Measurements from ENCODE around the gene LYRM1. TPM values are rescaled to one million over a fixed set of nuclear protein-coding genes. Genes with fewer than 3 reads are reported as not detected.
"Not testable (repeated sequence)": the region's sequence is repeated elsewhere in the genome, so short reads cannot be mapped to it uniquely, and the experiment has no call there.

LYRM1 gene
- total RNA-seq, 1 donor from 2014 or later, result 30.5 TPM

DNA sequence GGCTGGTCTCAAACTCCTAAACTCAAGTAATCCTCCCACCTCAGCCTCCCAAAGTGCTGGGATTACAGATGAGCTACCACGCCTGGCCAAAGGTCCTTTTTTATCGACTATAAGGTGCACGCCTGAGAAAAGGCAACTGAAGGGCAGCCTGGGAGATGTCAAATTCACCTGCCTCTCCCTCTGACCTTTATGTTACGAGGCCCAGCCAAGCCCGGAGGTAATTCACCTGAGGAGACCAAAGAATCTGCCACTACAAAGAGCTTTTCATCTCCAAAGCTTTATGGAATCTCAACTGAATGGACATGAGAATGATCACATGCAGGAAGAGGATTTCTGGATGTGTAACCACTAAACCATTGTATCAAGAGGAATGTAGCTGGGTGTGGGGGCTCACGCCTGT lies 37.2 kb downstream of the LYRM1 start:
- Mint-ChIP-seq H3K9me3 (no peaks in the 10 kb centered on the region), H3K4me1 (ENCODE audit: low read depth) (peaks cover 39% of the 10 kb centered on the region), H3K36me3 (ENCODE audit: low read depth) (no peaks in the 10 kb centered on the region), H3K27me3 (ENCODE audit: low read depth) (no peaks in the 10 kb centered on the region), H3K27ac (no peak overlapping the region), H3K4me3 (ENCODE audit: low read depth) (no peak overlapping the region)
- intact Hi-C loops (cut with micrococcal nuclease), result loop anchor here (2.0 kb wide), 2 partner anchors 53 to 63 kb away; no protein-coding TSS in a partner anchor
- DNase-seq (ENCODE audit: low spot score), result no peak

GRCh38 chr16:20938426-20938825 lies 37.9 kb downstream of the LYRM1 start:
- no peak overlapping the region for H3K4me3 Mint-ChIP-seq (ENCODE audit: low read depth)
- intact Hi-C loops (cut with micrococcal nuclease), result loop anchor here (2.0 kb wide), 2 partner anchors 54 to 64 kb away; no protein-coding TSS in a partner anchor
- H3K36me3 Mint-ChIP-seq (ENCODE audit: low read depth), result no peaks in the 10 kb centered on the region
- H3K27ac Mint-ChIP-seq, result peak overlapping the region; percentile 82
- no peaks in the 10 kb centered on the region for H3K9me3 Mint-ChIP-seq
- peaks cover 42% of the 10 kb centered on the region for H3K4me1 Mint-ChIP-seq (ENCODE audit: low read depth)
- DNase-seq (ENCODE audit: low spot score), result no peak
- no peaks in the 10 kb centered on the region for H3K27me3 Mint-ChIP-seq (ENCODE audit: low read depth)

DNA sequence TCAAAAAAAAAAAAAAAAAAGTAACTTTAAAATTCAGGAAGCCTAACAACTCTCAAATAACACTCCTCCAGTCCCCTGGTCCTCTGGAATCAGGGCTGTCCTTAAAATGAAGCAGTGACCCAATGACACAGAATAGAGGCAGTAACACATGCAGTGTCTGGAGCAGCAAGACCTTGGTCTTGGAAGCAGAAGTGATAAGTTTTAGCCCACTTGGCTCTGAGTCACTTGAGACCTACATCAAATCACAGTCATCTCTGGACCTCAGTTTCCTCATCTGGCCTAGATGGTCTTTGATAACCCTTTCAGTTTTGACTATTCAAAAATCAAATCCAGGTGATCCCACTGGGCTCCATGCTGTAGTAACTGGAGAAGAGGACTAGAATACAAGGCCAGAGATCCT lies 39.0 kb downstream of the LYRM1 start:
- H3K27ac Mint-ChIP-seq, result peak overlapping the region; percentile 38
- no peak overlapping the region for H3K4me3 Mint-ChIP-seq (ENCODE audit: low read depth)
- no peak for DNase-seq (ENCODE audit: low spot score)
- no peaks in the 10 kb centered on the region for H3K9me3 Mint-ChIP-seq
- H3K4me1 Mint-ChIP-seq (ENCODE audit: low read depth), result peaks cover 54% of the 10 kb centered on the region
- intact Hi-C loops (cut with micrococcal nuclease), result loop anchor here (1.0 to 2.0 kb wide), 3 partner anchors 28 to 65 kb away; no protein-coding TSS in a partner anchor
- H3K27me3 Mint-ChIP-seq (ENCODE audit: low read depth), result no peaks in the 10 kb centered on the region
- H3K36me3 Mint-ChIP-seq (ENCODE audit: low read depth), result no peaks in the 10 kb centered on the region

DNA sequence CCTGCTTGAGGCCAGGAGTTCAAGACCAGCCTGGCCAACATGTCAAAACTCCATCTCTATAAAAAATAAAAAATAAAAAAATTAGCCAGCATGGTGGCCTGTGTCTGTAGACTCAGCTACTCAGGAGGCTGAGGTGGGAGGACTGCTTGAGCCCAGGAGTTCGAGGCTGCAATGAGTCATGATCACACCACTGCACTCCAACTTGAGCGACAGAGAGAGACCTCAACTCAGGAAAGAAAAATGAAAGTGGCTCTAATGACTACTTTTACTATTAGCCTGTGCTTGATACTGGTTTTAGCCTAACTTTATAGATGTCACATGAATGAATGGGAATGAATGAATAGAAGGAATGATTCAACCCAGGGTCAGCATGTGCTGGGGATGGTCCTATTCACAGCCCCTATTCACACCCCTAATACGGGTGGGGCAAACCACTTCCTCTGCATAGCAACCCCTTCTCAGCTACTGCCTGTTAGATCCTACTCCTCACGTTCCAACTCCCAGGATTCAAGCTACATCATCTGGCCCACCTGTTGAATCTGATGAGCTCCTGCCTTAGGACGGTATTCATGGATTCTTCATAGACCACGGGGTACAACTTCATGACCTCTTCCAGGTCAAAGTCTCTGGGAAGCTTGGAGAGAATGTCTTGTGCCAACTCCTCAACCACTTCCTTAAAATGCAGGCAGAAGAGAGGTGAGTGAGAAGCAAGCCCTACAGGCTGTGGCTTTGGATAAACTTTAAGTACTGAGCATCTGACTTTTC lies 40.5 kb downstream of the LYRM1 start:
- H3K27ac Mint-ChIP-seq, result peak overlapping the region; percentile 75
- DNase-seq (ENCODE audit: low spot score), result no peak
- H3K9me3 Mint-ChIP-seq, result no peaks in the 10 kb centered on the region
- H3K36me3 Mint-ChIP-seq (ENCODE audit: low read depth), result no peaks in the 10 kb centered on the region
- H3K4me1 Mint-ChIP-seq (ENCODE audit: low read depth), result peaks cover 65% of the 10 kb centered on the region
- no peaks in the 10 kb centered on the region for H3K27me3 Mint-ChIP-seq (ENCODE audit: low read depth)
- no peak overlapping the region for H3K4me3 Mint-ChIP-seq (ENCODE audit: low read depth)
- intact Hi-C loops (cut with micrococcal nuclease), result no loop called here

DNA sequence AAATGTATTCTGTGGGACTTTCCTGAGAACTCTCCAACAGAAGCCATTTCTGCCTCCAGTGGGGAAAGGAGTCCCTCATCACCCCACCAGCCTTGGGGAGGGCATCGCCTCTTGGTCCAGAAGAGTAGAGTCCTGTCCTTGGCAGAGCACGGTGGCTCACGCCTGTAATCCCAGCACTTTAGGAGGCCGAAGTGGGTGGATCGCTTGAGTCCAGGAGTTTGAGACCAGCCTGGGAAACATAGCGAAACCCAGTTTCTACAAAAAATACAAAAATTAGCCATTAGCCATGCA lies 41.0 kb downstream of the LYRM1 start:
- Mint-ChIP-seq H3K4me1 (ENCODE audit: low read depth) (peaks cover 66% of the 10 kb centered on the region), H3K27ac (peak overlapping the region; percentile 75), H3K9me3 (no peaks in the 10 kb centered on the region), H3K4me3 (ENCODE audit: low read depth) (no peak overlapping the region), H3K36me3 (ENCODE audit: low read depth) (no peaks in the 10 kb centered on the region), H3K27me3 (ENCODE audit: low read depth) (no peaks in the 10 kb centered on the region)
- intact Hi-C loops (cut with micrococcal nuclease), result no loop called here
- no peak for DNase-seq (ENCODE audit: low spot score)

GRCh38 chr16:20942256-20942655 lies 41.7 kb downstream of the LYRM1 start:
- intact Hi-C loops (cut with micrococcal nuclease), result no loop called here
- H3K4me1 Mint-ChIP-seq (ENCODE audit: low read depth), result peaks cover 66% of the 10 kb centered on the region
- H3K27me3 Mint-ChIP-seq (ENCODE audit: low read depth), result no peaks in the 10 kb centered on the region
- H3K4me3 Mint-ChIP-seq (ENCODE audit: low read depth), result no peak overlapping the region
- no peak overlapping the region for H3K27ac Mint-ChIP-seq
- H3K9me3 Mint-ChIP-seq, result no peaks in the 10 kb centered on the region
- H3K36me3 Mint-ChIP-seq (ENCODE audit: low read depth), result no peaks in the 10 kb centered on the region
- no peak for DNase-seq (ENCODE audit: low spot score)

DNA sequence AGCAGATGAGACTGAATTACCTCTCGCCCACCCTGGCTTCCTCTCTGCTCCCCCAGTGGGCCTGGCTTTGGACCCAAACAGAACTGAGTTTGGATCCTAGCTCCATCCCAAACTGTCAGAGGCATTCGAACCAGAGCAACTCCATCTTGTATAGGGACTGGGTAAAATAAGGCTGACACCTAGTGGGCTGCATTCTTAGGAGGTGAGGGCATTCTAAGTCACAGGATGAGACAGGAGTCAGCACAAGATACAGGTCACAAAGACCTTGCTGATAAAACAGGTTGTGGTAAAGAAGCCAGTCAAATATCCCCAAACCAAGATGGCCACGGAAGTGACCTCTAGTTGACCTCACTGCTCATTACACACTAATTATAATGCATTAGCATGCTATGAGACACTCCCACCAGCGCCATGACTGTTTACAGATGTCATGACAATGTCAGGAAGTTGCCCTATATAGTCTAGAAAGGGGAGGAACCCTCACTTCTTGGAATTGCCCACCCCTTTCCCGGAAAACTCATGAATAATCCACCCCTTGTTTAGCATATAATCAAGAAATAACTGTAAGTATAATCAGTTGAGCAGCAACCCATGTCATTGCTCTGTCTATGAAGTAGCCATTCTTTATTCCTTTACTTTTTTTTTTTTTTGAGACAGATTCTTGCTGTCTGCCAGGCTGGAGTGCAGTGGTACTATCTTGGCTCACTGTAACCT lies 44.4 kb downstream of the LYRM1 start:
- Mint-ChIP-seq H3K9me3 (no peaks in the 10 kb centered on the region), H3K27ac (peak overlapping the region; percentile 83), H3K36me3 (ENCODE audit: low read depth) (no peaks in the 10 kb centered on the region), H3K4me1 (ENCODE audit: low read depth) (peaks cover 51% of the 10 kb centered on the region), H3K4me3 (ENCODE audit: low read depth) (no peak overlapping the region), H3K27me3 (ENCODE audit: low read depth) (peaks cover 4% of the 10 kb centered on the region)
- DNase-seq (ENCODE audit: low spot score), result peak; percentile 69
- intact Hi-C loops (cut with micrococcal nuclease), result loop anchor here (1.0 to 2.0 kb wide), 3 partner anchors 34 to 94 kb away; partner anchors contain the start of genes DCUN1D3 and LYRM1

DNA sequence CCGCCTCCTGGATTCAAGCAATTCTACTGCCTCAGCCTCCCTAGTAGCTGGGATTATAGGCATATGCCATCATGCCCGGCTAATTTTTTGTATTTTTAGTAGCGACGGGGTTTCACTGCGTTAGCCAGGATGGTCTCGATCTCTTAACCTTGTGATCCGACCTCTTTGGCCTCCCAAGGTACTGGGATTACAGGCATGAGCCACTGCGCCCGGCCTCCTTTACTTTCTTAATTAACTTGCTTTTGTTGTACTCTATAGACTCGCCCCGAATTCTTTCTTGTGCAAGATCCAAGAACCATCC lies 45.0 kb downstream of the LYRM1 start:
- not testable (repeated sequence) for H3K4me3 Mint-ChIP-seq (ENCODE audit: low read depth); H3K36me3 Mint-ChIP-seq (ENCODE audit: low read depth); H3K9me3 Mint-ChIP-seq; H3K27me3 Mint-ChIP-seq (ENCODE audit: low read depth); DNase-seq (ENCODE audit: low spot score)
- Mint-ChIP-seq H3K27ac (peak overlapping the region; percentile 51), H3K4me1 (ENCODE audit: low read depth) (peaks cover 49% of the 10 kb centered on the region)
- intact Hi-C loops (cut with micrococcal nuclease), result loop anchor here (1.0 to 2.0 kb wide), 3 partner anchors 34 to 95 kb away; partner anchors contain the start of genes DCUN1D3 and LYRM1

DNA sequence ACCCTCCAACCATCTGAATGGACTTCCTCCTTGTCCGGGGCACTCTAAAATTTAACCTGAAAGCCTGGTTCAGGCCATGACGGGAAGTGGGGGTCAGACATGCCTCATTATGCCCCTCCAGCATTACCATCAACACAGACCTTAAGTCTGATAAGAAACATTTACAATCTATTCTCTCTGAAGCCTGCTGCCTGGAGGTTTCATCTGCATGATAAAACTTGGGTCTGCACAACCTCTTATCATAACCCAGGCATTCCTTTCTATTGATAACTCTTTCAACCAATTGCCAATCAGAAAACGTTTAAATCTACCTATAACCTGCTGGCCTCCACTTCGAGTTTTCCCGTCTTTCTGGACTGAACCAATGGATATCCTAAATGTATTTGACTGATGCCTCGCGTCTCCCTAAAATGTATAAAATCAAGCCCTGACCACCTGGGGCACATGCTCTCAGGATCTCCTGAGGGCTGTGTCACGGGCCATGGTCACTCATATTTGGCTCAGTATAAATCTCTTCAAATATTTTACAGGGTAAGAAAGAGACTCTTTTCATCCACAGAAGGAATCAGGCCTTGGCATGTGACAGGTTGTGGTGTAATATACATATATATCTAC lies 45.6 kb downstream of the LYRM1 start:
- H3K4me1 Mint-ChIP-seq (ENCODE audit: low read depth), result peaks cover 46% of the 10 kb centered on the region
- H3K36me3 Mint-ChIP-seq (ENCODE audit: low read depth), result no peaks in the 10 kb centered on the region
- no peak overlapping the region for H3K4me3 Mint-ChIP-seq (ENCODE audit: low read depth)
- peaks cover 7% of the 10 kb centered on the region for H3K27me3 Mint-ChIP-seq (ENCODE audit: low read depth)
- peak overlapping the region; percentile 51 for H3K27ac Mint-ChIP-seq
- no peak for DNase-seq (ENCODE audit: low spot score)
- intact Hi-C loops (cut with micrococcal nuclease), result no loop called here
- no peaks in the 10 kb centered on the region for H3K9me3 Mint-ChIP-seq

- H3K9me3 Mint-ChIP-seq, result no peaks in the 10 kb centered on the region
Observed at GRCh38 chr16:20948444-20948843, 47.9 kb downstream of the LYRM1 start.

GRCh38 chr16:20949660-20950059 lies 49.1 kb downstream of the LYRM1 start:
- no peaks in the 10 kb centered on the region for H3K36me3 Mint-ChIP-seq (ENCODE audit: low read depth)
- no peak overlapping the region for H3K4me3 Mint-ChIP-seq (ENCODE audit: low read depth)
- H3K27ac Mint-ChIP-seq, result no peak overlapping the region
- DNase-seq (ENCODE audit: low spot score), result no peak
- peaks cover 15% of the 10 kb centered on the region for H3K4me1 Mint-ChIP-seq (ENCODE audit: low read depth)
- peaks cover 9% of the 10 kb centered on the region for H3K27me3 Mint-ChIP-seq (ENCODE audit: low read depth)
- intact Hi-C loops (cut with micrococcal nuclease), result no loop called here
- H3K9me3 Mint-ChIP-seq, result no peaks in the 10 kb centered on the region

More at GRCh38 chr16:20948444-20948843, 47.9 kb downstream of the LYRM1 start:
- intact Hi-C loops (cut with micrococcal nuclease), result no loop called here
- DNase-seq (ENCODE audit: low spot score), result no peak
- Mint-ChIP-seq H3K27ac (no peak overlapping the region), H3K4me1 (ENCODE audit: low read depth) (peaks cover 27% of the 10 kb centered on the region), H3K36me3 (ENCODE audit: low read depth) (no peaks in the 10 kb centered on the region), H3K27me3 (ENCODE audit: low read depth) (peaks cover 9% of the 10 kb centered on the region), H3K4me3 (ENCODE audit: low read depth) (no peak overlapping the region)

- Mint-ChIP-seq H3K36me3 (ENCODE audit: low read depth) (no peaks in the 10 kb centered on the region), H3K27ac (no peak overlapping the region), H3K4me3 (ENCODE audit: low read depth) (no peak overlapping the region), H3K27me3 (ENCODE audit: low read depth) (peaks cover 9% of the 10 kb centered on the region), H3K9me3 (no peaks in the 10 kb centered on the region), H3K4me1 (ENCODE audit: low read depth) (peaks cover 9% of the 10 kb centered on the region)
- DNase-seq (ENCODE audit: low spot score), result no peak
- intact Hi-C loops (cut with micrococcal nuclease), result no loop called here
Observed at GRCh38 chr16:20950294-20950693, 49.7 kb downstream of the LYRM1 start.

Measured in activated T-helper 2 cell treated with anti-CD3 and anti-CD28 coated beads, Interferon-gamma antibody, Interleukin-2, Interleukin-4, amounts not matched to agents 10 μg/mL and 5 μg/mL and 100 μg/mL, durations not matched to agents 14 hours and 24 hours and 36 hours (primary cell).